ENCODE results near the gene MADCAM1.

- TF ChIP-seq CTCF (IDR thresholded peaks at IDR 0.05) (no peak), EZH2 (IDR thresholded peaks at IDR 0.05) (no peak), EZH2phosphoT487 (IDR thresholded peaks at IDR 0.05) (no peak)
Observed at GRCh38 chr19:478236-478903, 17.9 kb upstream of the MADCAM1 start.

Data from neural progenitor cell (in vitro differentiated cells).